22Rv1 (cell line): Measurements from ENCODE around the gene SEC63.
A peak's percentile ranks its signal among the peaks of the same experiment; 100 is the strongest.
"Not testable (repeated sequence)": the region's sequence is repeated elsewhere in the genome, so short reads cannot be mapped to it uniquely, and the experiment has no call there.

Source experiments
- H3K27ac ChIP-seq: fragments of 450-650 bp; 2 replicates; pipeline ENCODE4 v1.5.1; 2017
- CTCF ChIP-seq: fragments of 450-650 bp; IDR thresholded peaks from 2 replicates; pipeline ENCODE4 v1.5.1; 2017; ENCODE audit warnings: mild to moderate bottlenecking
- ZFX ChIP-seq: fragments of 450-650 bp; IDR thresholded peaks from 2 replicates; pipeline ENCODE4 v1.6.1; 2017; ENCODE audit warnings: antibody characterized with exemption, borderline replicate concordance

The SEC63 gene

DNA sequence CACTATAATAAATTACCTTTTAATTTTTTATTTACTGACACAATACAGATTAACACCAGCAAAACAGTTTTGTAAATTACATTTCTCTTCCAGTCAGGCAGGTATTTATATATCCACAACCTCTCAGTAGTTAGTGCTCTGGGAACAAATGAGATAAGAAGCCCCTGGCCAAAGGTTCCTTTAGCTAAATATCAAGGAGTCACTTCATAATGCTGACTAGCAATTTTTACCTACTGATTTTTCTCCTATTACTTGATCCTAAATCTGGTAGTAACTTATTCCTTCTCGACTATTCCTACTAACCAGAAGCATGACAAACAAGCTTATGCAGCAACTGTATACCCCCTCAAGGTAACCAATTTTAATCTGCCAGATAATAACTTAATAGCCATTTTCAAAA, 46.3 kb downstream of the SEC63 start:
- no peak overlapping the region for H3K27ac ChIP-seq
- TF ChIP-seq CTCF (no peak), ZFX (no peak)

DNA sequence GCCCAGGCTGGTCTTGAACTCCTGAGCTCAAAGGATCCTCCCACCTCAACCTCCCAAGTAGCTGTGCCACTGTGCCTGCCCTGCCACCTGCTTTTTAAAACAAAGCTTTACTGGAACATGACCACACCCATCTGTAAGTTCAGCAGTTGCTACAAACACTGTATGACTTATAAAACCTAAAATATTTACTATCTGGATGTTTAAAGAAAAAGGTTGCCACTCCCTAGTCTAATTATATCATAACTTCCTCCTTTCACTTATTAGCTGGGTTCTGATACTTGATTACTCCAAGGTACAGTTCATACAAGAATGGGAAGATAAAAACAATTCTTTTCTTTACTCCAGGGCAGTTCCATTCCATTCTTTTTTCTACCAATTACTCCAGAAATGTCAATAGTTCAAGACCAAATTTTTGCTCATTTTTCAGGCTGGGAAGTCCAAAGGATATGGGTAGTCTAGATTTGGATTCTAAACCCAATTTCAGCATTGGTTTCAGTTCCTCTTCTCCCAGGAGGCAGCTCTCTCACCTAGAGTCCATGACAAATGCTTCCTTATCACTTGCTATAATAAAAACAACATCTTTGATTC, 63.1 kb downstream of the SEC63 start:
- TF ChIP-seq CTCF: no peak
- no peak for TF ChIP-seq ZFX
- H3K27ac ChIP-seq: peak overlapping the region; percentile 43

GRCh38 chr6:107890431-107890830, 67.6 kb downstream of the SEC63 start:
- H3K27ac ChIP-seq: not testable (repeated sequence)

- not testable (repeated sequence) for H3K27ac ChIP-seq
Measured at GRCh38 chr6:107885950-107886349, 72.1 kb downstream of the SEC63 start.

DNA sequence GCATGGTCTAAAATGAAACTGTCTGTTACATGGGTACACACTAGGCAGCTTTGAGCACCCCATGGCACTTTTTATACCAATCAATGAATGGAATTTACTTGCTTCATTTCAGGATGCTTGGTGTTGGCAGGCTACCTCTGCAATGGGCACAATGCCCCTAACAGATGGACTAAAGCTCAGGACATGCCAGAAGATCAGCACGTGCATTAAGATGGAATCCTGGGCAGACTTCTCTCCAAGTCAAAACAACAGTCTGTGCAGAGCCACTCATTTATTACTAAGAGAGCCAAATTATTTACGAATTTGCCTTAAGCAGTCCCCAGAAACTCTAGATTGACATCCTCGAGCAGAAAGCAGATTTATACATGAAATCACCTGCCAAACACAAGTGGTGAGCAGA, 78.1 kb downstream of the SEC63 start:
- no peak overlapping the region for H3K27ac ChIP-seq
- TF ChIP-seq ZFX (no peak), CTCF (no peak)

- TF ChIP-seq ZFX (no peak), CTCF (no peak)
Measured at GRCh38 chr6:107877968-107878367, 80.0 kb downstream of the SEC63 start.

DNA sequence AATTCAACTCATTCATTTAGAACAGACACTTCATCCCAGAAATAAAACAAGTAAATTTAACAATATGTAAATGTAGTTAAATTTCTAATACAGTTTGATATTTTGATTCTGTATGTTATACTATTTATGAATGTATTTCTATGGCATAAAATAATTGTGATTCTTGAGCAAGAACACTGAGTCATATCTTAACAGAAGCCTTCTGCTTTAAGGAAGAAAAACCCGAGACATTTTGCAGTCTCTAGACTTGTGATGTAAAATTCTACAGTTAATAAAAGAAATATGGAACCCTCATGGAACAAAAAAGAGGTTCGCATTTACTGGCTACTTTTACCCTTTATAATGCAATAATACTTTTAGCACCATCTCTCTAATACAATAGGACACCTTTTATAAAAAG, 86.0 kb downstream of the SEC63 start:
- no peak for TF ChIP-seq ZFX
- TF ChIP-seq CTCF: no peak
- H3K27ac ChIP-seq: no peak overlapping the region

More at GRCh38 chr6:107877968-107878367, 80.0 kb downstream of the SEC63 start:
- no peak overlapping the region for H3K27ac ChIP-seq

DNA sequence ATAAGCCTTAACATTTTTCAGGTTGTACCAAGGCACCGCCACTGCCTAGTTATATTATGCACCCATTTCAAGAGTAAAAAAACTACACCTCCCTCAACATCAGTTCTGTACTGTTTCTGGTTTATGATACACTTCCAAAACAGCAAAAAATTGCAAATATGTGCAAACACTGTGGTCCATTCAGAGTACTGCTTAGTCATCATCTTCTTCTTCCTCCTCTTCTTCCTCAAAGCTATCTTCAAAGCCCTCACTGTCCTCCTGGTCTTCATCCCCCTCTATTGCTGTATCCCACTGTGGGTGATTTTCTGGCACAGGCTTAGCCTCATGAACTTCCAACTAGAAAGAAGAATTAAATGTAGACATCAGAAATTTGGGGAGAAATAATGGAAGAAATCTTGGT, 86.5 kb downstream of the SEC63 start:
- not testable (repeated sequence) for H3K27ac ChIP-seq

- H3K27ac ChIP-seq: no peak overlapping the region
- TF ChIP-seq ZFX (no peak), CTCF (no peak)
Measured at GRCh38 chr6:107871016-107871415, 87.0 kb downstream of the SEC63 start.
